ENCODE data around the gene TNFRSF21.

DNA sequence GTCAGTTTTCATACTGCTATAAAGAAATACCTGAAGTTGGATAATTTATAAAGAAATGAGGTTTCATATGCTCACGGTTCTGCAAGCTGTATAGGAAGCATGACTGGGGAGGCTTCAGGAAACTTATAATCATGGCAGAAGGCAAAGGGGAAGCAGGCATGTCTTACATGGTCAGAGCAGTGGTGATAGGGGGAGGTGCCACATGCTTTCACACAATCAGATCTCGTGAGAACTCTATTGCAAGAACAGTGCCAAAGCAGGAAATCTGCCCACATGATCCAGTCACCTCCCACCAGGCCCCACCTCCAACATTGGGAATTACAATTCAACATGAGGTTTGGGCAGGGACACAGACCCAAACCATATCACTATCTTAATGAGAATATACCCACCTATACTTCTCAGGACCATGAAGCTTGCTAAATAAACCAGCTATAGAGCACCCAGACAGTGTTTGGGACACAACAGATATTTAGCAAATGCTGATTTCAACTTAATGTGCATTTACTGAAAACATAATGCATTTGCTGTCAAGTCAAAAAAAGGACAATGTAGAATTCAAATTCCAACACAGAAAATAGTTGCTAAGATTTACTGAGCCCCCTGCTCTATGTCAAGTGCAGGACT lies 63.8 kb downstream of the TNFRSF21 start:
- TF ChIP-seq, protein P1, sequence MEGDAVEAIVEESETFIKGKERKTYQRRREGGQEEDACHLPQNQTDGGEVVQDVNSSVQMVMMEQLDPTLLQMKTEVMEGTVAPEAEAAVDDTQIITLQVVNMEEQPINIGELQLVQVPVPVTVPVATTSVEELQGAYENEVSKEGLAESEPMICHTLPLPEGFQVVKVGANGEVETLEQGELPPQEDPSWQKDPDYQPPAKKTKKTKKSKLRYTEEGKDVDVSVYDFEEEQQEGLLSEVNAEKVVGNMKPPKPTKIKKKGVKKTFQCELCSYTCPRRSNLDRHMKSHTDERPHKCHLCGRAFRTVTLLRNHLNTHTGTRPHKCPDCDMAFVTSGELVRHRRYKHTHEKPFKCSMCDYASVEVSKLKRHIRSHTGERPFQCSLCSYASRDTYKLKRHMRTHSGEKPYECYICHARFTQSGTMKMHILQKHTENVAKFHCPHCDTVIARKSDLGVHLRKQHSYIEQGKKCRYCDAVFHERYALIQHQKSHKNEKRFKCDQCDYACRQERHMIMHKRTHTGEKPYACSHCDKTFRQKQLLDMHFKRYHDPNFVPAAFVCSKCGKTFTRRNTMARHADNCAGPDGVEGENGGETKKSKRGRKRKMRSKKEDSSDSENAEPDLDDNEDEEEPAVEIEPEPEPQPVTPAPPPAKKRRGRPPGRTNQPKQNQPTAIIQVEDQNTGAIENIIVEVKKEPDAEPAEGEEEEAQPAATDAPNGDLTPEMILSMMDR (IDR thresholded peaks at IDR 0.05) = no peak
- no peak for TF ChIP-seq POLR2A (IDR thresholded peaks at IDR 0.05)

Measured in body of pancreas (tissue), 4 donors.